Ishikawa (cell line): Measurements from ENCODE around the gene TRIM32.

Experiments
- CEBPB ChIP-seq: IDR thresholded peaks from 2 replicates; pipeline ENCODE4 v1.6.1; 2012
- EGR1 ChIP-seq: IDR thresholded peaks from 2 replicates; pipeline ENCODE4 v1.6.1; 2012
- EP300 ChIP-seq: IDR thresholded peaks from 2 replicates; pipeline ENCODE4 v1.6.1; 2012; ENCODE audit warnings: borderline replicate concordance
- FOXM1 ChIP-seq: IDR thresholded peaks from 2 replicates; pipeline ENCODE4 v1.6.1; 2012; ENCODE audit warnings: low read depth, borderline replicate concordance
- MAX ChIP-seq: IDR thresholded peaks from 2 replicates; pipeline ENCODE4 v1.6.1; 2012
- REST ChIP-seq: IDR thresholded peaks from 2 replicates; pipeline ENCODE4 v1.6.1; 2012; ENCODE audit warnings: low read depth, mild to moderate bottlenecking
- TAF1 ChIP-seq: IDR thresholded peaks from 2 replicates; pipeline ENCODE4 v1.6.1; 2012; ENCODE audit warnings: low read depth, mild to moderate bottlenecking
- TEAD4 ChIP-seq: IDR thresholded peaks from 2 replicates; pipeline ENCODE4 v1.6.1; 2012
- YY1 ChIP-seq: IDR thresholded peaks from 2 replicates; pipeline ENCODE4 v1.6.1; 2012; ENCODE audit warnings: low read depth
- ZBTB7A ChIP-seq: IDR thresholded peaks from 2 replicates; pipeline ENCODE4 v1.6.1; 2012; ENCODE audit warnings: low read depth

- TF ChIP-seq EGR1 (no peak), FOXM1 (no peak), TAF1 (no peak), REST (no peak), EP300 (no peak), YY1 (no peak), ZBTB7A (no peak), MAX (no peak; the same call in 1 of the 2 replicates), CEBPB (no peak), TEAD4 (no peak)
These were observed 640 bp downstream of the TRIM32 start for GRCh38 chr9:116687754-116688135.
